ENCODE data around the gene GALNT18. TPM values are rescaled to one million over a fixed set of nuclear protein-coding genes. Genes with fewer than 3 reads are reported as not detected.
A peak's percentile ranks its signal among the peaks of the same experiment; 100 is the strongest.

The GALNT18 gene
- total and polyA plus RNA-seq, 2 experiments from 2014 or later, result 4.3 to 10.8 TPM

GRCh38 chr11:11387207-11387606 lies 234.6 kb downstream of the GALNT18 start:
- no peak for ATAC-seq
- Mint-ChIP-seq H3K4me3 (no peak overlapping the region), H3K4me1 (peaks cover 21% of the 10 kb centered on the region), H3K36me3 (ENCODE audit: low read depth) (no peaks in the 10 kb centered on the region), H3K27ac (no peak overlapping the region), H3K27me3 (ENCODE audit: insufficient read depth, low read depth, poor library complexity) (peaks cover 8% of the 10 kb centered on the region), H3K9me3 (peaks cover 6% of the 10 kb centered on the region; the same call in 1 of the 3 replicates)
- H3K27ac ChIP-seq (ENCODE audit: low read depth), result no peak overlapping the region
- no peak overlapping the region for H2AFZ ChIP-seq
- no peak overlapping the region for H3K4me3 ChIP-seq
- no peaks in the 10 kb centered on the region for H3K36me3 ChIP-seq (ENCODE audit: insufficient read depth)
- H3K9me2 ChIP-seq (ENCODE audit: insufficient read depth), result peaks cover 16% of the 10 kb centered on the region; the same call in 1 of the 2 replicates
- H3K79me2 ChIP-seq (replicated peaks; ENCODE audit: insufficient read depth), result no peaks in the 10 kb centered on the region
- H3K4me1 ChIP-seq (ENCODE audit: insufficient read depth), result peaks cover 6% of the 10 kb centered on the region
- DNase-seq (ENCODE audit: low spot score), result no peak
- no peaks in the 10 kb centered on the region for H3K27me3 ChIP-seq (ENCODE audit: insufficient read depth)
- TF ChIP-seq REST (IDR thresholded peaks at IDR 0.05; ENCODE audit: unreplicated experiment), result no peak
- TF ChIP-seq ZNF331 (CRISPR knock-in tag; IDR thresholded peaks at IDR 0.05; ENCODE audit: low read depth), result no peak
- no peak for TF ChIP-seq STAT1 (IDR thresholded peaks at IDR 0.05; ENCODE audit: unreplicated experiment)
- no peak for TF ChIP-seq EZH2 (IDR thresholded peaks at IDR 0.05; ENCODE audit: low read depth, unreplicated experiment)
- TF ChIP-seq POLR2AphosphoS5 (IDR thresholded peaks at IDR 0.05; ENCODE audit: low read depth), result no peak
- TF ChIP-seq CREB1 (CRISPR knock-in tag; IDR thresholded peaks at IDR 0.05; ENCODE audit: low read depth), result no peak
- TF ChIP-seq, protein P1, sequence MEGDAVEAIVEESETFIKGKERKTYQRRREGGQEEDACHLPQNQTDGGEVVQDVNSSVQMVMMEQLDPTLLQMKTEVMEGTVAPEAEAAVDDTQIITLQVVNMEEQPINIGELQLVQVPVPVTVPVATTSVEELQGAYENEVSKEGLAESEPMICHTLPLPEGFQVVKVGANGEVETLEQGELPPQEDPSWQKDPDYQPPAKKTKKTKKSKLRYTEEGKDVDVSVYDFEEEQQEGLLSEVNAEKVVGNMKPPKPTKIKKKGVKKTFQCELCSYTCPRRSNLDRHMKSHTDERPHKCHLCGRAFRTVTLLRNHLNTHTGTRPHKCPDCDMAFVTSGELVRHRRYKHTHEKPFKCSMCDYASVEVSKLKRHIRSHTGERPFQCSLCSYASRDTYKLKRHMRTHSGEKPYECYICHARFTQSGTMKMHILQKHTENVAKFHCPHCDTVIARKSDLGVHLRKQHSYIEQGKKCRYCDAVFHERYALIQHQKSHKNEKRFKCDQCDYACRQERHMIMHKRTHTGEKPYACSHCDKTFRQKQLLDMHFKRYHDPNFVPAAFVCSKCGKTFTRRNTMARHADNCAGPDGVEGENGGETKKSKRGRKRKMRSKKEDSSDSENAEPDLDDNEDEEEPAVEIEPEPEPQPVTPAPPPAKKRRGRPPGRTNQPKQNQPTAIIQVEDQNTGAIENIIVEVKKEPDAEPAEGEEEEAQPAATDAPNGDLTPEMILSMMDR (conservative IDR thresholded peaks at IDR 0.05; ENCODE audit: low read depth in 2 of 2), result no peak
- no peak for TF ChIP-seq EZH2phosphoT487 (IDR thresholded peaks at IDR 0.05; ENCODE audit: unreplicated experiment)
- no peak for TF ChIP-seq NANOG (IDR thresholded peaks at IDR 0.05; ENCODE audit: borderline replicate concordance)
- TF ChIP-seq, protein P2, sequence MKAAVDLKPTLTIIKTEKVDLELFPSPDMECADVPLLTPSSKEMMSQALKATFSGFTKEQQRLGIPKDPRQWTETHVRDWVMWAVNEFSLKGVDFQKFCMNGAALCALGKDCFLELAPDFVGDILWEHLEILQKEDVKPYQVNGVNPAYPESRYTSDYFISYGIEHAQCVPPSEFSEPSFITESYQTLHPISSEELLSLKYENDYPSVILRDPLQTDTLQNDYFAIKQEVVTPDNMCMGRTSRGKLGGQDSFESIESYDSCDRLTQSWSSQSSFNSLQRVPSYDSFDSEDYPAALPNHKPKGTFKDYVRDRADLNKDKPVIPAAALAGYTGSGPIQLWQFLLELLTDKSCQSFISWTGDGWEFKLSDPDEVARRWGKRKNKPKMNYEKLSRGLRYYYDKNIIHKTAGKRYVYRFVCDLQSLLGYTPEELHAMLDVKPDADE (IDR thresholded peaks at IDR 0.05), result no peak
- TF ChIP-seq ZNF114 (CRISPR knock-in tag; IDR thresholded peaks at IDR 0.05), result no peak
- no peak for TF ChIP-seq ZNF462 (CRISPR knock-in tag; IDR thresholded peaks at IDR 0.05)
- TF ChIP-seq JUNB (IDR thresholded peaks at IDR 0.05; ENCODE audit: unreplicated experiment), result no peak
- H3F3A ChIP-seq (replicated peaks; ENCODE audit: low read depth), result no peaks in the 10 kb centered on the region
- no peaks in the 10 kb centered on the region; the same call in 1 of the 2 replicates for H4K20me1 ChIP-seq (replicated peaks; ENCODE audit: insufficient read depth)
- 0 out of 2 replicates have a peak overlapping the region, but pooled peaks have one; percentile 60 for H3K4me2 ChIP-seq
